NK-92 (cell line): ENCODE data around the gene ZBTB45.
"Not testable (repeated sequence)": the region's sequence is repeated elsewhere in the genome, so short reads cannot be mapped to it uniquely, and the experiment has no call there.

ENCODE experiments used
- DNase-seq: peaks from one replicate; lab custom pipeline; 2025; ENCODE audit not compliant: unreplicated experiment; lab: John Stamatoyannopoulos, UW

Gene ZBTB45

GRCh38 chr19:58475714-58476497 is 43.7 kb downstream of the ZBTB45 start, which contains the start of gene ZNF446:
Gene ZNF446 (plus strand): TSS chr19:58476352. CDS start chr19:58477219, 867 bp downstream.
- DNase-seq: peak; percentile 77

GRCh38 chr19:58474997-58475713 is 44.5 kb downstream of the ZBTB45 start:
- no peak for DNase-seq

DNA sequence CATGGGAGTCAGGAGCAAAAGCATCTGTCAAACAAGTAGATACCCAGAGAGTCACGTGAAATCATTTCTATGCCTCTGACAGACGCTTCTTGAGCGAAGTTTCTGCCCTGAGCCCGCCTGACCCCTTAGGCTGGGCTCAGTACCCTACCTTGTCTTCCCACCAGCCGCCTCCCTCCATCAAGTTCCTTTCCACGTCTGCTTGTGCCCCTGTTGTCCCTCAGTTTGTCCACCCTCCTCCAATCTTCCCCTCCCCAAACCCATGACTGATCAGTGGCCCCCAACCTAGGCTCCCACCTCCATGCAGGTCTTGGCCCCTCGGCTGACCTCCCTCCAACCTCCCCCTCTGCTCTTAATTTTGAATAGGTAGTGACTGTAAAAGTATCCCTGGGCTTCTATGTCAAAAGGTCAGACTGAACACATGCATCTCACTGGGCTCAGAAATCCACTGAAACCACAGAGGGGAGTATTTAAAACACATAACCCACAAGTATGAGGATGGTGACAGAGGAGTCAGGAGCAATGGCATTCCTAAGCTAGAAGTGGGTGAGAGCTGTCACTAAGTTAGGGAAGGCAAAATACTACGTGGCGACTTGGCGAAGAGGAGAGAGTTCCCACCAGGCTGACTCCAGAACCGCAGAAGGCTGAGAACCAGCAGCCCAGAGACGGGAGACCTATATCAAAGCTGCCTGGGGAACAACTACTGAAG is 45.2 kb downstream of the ZBTB45 start:
- no peak for DNase-seq

GRCh38 chr19:58473775-58474174 is 45.8 kb downstream of the ZBTB45 start:
- no peak for DNase-seq

DNA sequence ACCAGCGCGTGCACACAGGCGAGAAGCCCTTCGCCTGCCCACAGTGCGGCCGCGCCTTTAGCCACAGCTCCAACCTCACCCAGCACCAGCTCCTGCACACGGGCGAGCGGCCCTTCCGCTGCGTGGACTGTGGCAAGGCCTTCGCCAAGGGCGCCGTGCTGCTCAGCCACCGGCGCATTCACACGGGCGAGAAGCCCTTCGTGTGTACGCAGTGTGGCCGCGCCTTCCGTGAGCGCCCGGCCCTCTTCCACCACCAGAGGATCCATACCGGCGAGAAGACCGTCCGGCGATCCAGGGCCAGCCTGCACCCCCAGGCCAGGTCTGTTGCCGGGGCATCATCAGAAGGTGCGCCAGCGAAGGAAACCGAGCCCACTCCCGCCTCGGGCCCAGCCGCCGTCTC is 47.9 kb downstream of the ZBTB45 start:
- no peak for DNase-seq

GRCh38 chr19:58470837-58471543 is 48.6 kb downstream of the ZBTB45 start:
- not testable (repeated sequence) for DNase-seq

GRCh38 chr19:58469241-58470013 is 50.2 kb downstream of the ZBTB45 start:
- no peak for DNase-seq

GRCh38 chr19:58468216-58468839 is 51.3 kb downstream of the ZBTB45 start:
- no peak for DNase-seq

GRCh38 chr19:58466760-58467589 is 52.6 kb downstream of the ZBTB45 start, which contains the start of gene ZNF324:
Gene ZNF324 (plus strand): TSS chr19:58467080. CDS start chr19:58469186, 2,106 bp downstream.
- DNase-seq: peak; percentile 88

DNA sequence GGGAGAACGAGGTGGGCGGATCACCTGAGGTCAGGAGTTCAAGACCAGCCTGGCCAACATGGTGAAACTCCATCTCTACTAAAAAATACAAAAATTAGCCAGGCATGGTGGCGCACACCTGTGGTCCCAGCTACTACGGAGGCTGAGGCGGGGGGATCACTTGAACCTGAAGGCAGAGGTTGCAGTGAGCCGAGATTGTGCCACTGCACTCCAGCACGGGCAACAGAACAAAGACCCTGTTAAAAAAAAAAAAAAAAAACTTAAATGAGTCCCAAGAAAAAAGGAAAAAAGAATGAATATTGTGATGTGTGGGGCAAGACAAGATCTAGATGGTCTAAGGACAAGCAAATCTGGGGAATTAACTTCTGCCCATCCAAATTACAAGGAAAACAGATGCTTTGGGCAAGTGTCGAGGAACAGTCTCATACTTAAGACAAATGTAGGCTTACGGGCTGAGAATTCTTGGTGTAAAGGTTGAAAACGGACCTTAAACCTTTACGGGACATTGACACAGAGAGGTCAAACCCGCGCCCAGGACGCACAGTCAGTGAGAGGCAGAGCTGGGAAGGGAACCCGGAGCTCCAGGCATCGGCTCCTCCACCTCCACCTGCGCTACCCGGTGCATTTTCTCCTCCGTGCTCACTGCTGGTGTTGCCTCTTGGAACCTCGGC is 53.4 kb downstream of the ZBTB45 start:
- no peak for DNase-seq
